CD14-positive monocyte (primary cell): ENCODE results near the gene RGL3. TPM values are rescaled to one million over a fixed set of nuclear protein-coding genes. Genes with fewer than 3 reads are reported as not detected.

Experiments
- DNase-seq, 3 donors: peaks; one replicate each; pipeline ENCODE4 v3.0.0-alpha.2; 2011 to 2022
- H2AFZ ChIP-seq: 2 replicates; pipeline ENCODE4 v1.6.0; 2012; ENCODE audit warnings: mild to moderate bottlenecking, low read depth, low read length, inconsistent platforms; ENCODE audit not compliant: insufficient read depth, poor library complexity, severe bottlenecking
- H3K27ac ChIP-seq, 2 donors: 1 replicate in 1 of 2; 2 replicates in 1 of 2; pipeline ENCODE4 v1.5.1; 2012 to 2013; ENCODE audit warnings: low read length in 2 of 2, control low read depth in 1 of 2, inconsistent platforms in 1 of 2, low read depth in 1 of 2, mild to moderate bottlenecking in 1 of 2
- H3K27me3 ChIP-seq, 2 donors: one replicate each; pipeline versions ENCODE4 v1.6.0 to v1.6.1; 2011 to 2013; ENCODE audit warnings: low read length in 2 of 2; ENCODE audit not compliant: control insufficient read depth in 2 of 2, insufficient read depth in 2 of 2
- H3K36me3 ChIP-seq, 2 donors: replicated peaks in 1 of 2; 1 replicate in 1 of 2; 2 replicates in 1 of 2; pipeline versions ENCODE4 v1.5.1 to v1.6.1; 2012 to 2013; ENCODE audit warnings: low read length in 2 of 2, control low read depth in 1 of 2, inconsistent platforms in 1 of 2, mild to moderate bottlenecking in 1 of 2; ENCODE audit not compliant: insufficient read depth in 2 of 2, control insufficient read depth in 1 of 2
- H3K4me1 ChIP-seq, 2 donors: 1 replicate in 1 of 2; 2 replicates in 1 of 2; pipeline versions ENCODE4 v1.5.1 to v1.6.1; 2012 to 2013; ENCODE audit warnings: low read length in 2 of 2, control low read depth in 1 of 2, inconsistent platforms in 1 of 2, mild to moderate bottlenecking in 1 of 2, moderate library complexity in 1 of 2; ENCODE audit not compliant: insufficient read depth in 2 of 2, control insufficient read depth in 1 of 2
- H3K4me2 ChIP-seq: replicated peaks from 2 replicates; pipeline ENCODE3; 2012; ENCODE audit warnings: low read length, moderate library complexity, mild to moderate bottlenecking; ENCODE audit not compliant: poor library complexity, severe bottlenecking; ENCODE audit errors: extremely low read depth
- H3K4me3 ChIP-seq, 3 experiments: fragments of 200-600 bp in 1 of 3; sonication (generic) in 1 of 3; replicated peaks in 1 of 3; 1 replicate in 2 of 3; 2 replicates in 1 of 3; pipeline ENCODE4 v1.5.1; 2011 to 2013; ENCODE audit warnings: low read length in 3 of 3, mild to moderate bottlenecking in 3 of 3, control low read depth in 2 of 3, low read depth in 2 of 3, inconsistent platforms in 1 of 3, moderate library complexity in 1 of 3
- H3K79me2 ChIP-seq: 2 replicates; pipeline ENCODE4 v1.6.0; 2012; ENCODE audit warnings: mild to moderate bottlenecking, control low read depth, inconsistent platforms, low read length, moderate library complexity; ENCODE audit not compliant: insufficient read depth
- H3K9ac ChIP-seq: 2 replicates; pipeline ENCODE4 v1.6.0; 2017; ENCODE audit warnings: low read length, mild to moderate bottlenecking; ENCODE audit not compliant: insufficient read depth, poor library complexity, severe bottlenecking
- H3K9me3 ChIP-seq, 2 donors: replicated peaks in 1 of 2; 1 replicate in 1 of 2; 2 replicates in 1 of 2; pipeline versions ENCODE4 v1.5.1 to v1.6.1; 2012 to 2013; ENCODE audit warnings: low read length in 2 of 2, control low read depth in 1 of 2; ENCODE audit not compliant: control insufficient read depth in 1 of 2, insufficient read depth in 1 of 2
- H4K20me1 ChIP-seq: 2 replicates; pipeline ENCODE4 v1.6.0; 2012; ENCODE audit warnings: mild to moderate bottlenecking, low read length, control low read depth, moderate library complexity; ENCODE audit not compliant: insufficient read depth
- H3K27ac Mint-ChIP-seq, 7 donors: one replicate each; pipeline ENCODE4 v1.8.0; 2020; ENCODE audit warnings: mild to moderate bottlenecking in 7 of 7, mixed read lengths in 7 of 7, moderate library complexity in 6 of 7, inconsistent platforms in 2 of 7
- H3K27me3 Mint-ChIP-seq, 3 donors: one replicate each; pipeline ENCODE4 v1.8.0; 2021 to 2022; ENCODE audit warnings: low read depth in 3 of 3, mild to moderate bottlenecking in 3 of 3, mixed read lengths in 3 of 3, moderate library complexity in 3 of 3, inconsistent platforms in 1 of 3
- H3K36me3 Mint-ChIP-seq, 2 donors: one replicate each; pipeline ENCODE4 v1.8.0; 2020; ENCODE audit warnings: mixed read lengths in 2 of 2, inconsistent platforms in 1 of 2, mild to moderate bottlenecking in 1 of 2
- H3K4me1 Mint-ChIP-seq: one replicate; pipeline ENCODE4 v1.8.0; 2020; ENCODE audit warnings: mild to moderate bottlenecking, mixed read lengths
- H3K4me3 Mint-ChIP-seq, 2 donors: one replicate each; pipeline ENCODE4 v1.8.0; 2020; ENCODE audit warnings: mild to moderate bottlenecking in 2 of 2, mixed read lengths in 2 of 2, moderate library complexity in 1 of 2
- H3K9me3 Mint-ChIP-seq, 7 donors: one replicate each; pipeline ENCODE4 v1.8.0; 2020 to 2022; ENCODE audit warnings: mixed read lengths in 7 of 7, mild to moderate bottlenecking in 6 of 7, moderate library complexity in 6 of 7, inconsistent platforms in 2 of 7
- WGBS: methylation state at CpG from one replicate; pipeline ENCODE4 v1.1.5; 2013; ENCODE audit warnings: missing lambda C conversion rate; ENCODE audit not compliant: insufficient coverage; 5-methylcytosine and 5-hydroxymethylcytosine counted together
- intact Hi-C, 2 donors: fragments of 100-400 bp; cut with micrococcal nuclease; formaldehyde crosslinking; loops; one replicate each; pipeline versions ENCODE4 v1.15.0 to v1.15.1; 2023
- polyA plus RNA-seq, 3 donors: library from polyadenylated mRNA; depleted of rRNA in 1 of 3; unstranded in 2 of 3; stranded (reverse) in 1 of 3; fragments of 300-500 nt in 2 of 3; fragments of >200 nt in 1 of 3; fragmentation: Illumina TruSeq in 2 of 3; gene quantifications; 1 replicate in 2 of 3; 2 replicates in 1 of 3; pipeline ENCODE4 v1.2.3, GENCODE V29; 2012 to 2021
- TF ChIP-seq, protein P1 (sequence below): fragments of 200-600 bp; IDR thresholded peaks from one replicate; pipeline ENCODE4 v1.8.0; 2022; ENCODE audit warnings: antibody characterized with exemption, mild to moderate bottlenecking

The RGL3 gene
- polyA plus RNA-seq, 3 donors: 1.7 TPM; not detected in 2

DNA sequence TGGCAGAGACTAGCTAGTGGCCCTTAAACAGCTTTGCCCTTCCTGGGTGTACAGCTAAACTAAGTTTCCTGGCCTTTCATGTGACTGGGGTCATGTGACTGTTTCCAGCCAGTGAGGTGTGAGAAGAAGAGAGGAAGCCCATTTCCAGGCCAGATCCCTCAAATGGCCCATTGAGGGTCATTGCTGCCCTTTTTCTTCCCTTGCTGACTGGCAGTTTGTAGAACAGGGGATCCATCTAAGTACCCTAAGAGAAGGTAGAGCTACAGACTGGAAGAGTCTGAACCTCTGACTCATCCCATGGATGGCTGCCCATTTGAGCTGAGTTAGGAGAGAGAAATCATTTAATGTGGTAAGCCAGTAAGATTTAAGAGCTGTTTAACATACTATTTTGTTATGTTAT is 41.9 kb downstream of the RGL3 start:
- Mint-ChIP-seq H3K36me3 (peaks cover 7 to 15% of the 10 kb centered on the region in 2 donors), H3K9me3 (peaks cover 0 to 2% (median 0%) of the 10 kb centered on the region in 7 donors), H3K4me3 (peak overlapping the region; percentile 37 to 61), H3K27me3 (peaks cover 2 to 7% (median 5%) of the 10 kb centered on the region in 3 donors), H3K27ac (no peak overlapping the region), H3K4me1 (peaks cover 34% of the 10 kb centered on the region)
- H4K20me1 ChIP-seq: no peaks in the 10 kb centered on the region
- peak overlapping the region; percentile 100 for H3K4me2 ChIP-seq
- no peaks in the 10 kb centered on the region for H3K36me3 ChIP-seq
- peaks cover 55% of the 10 kb centered on the region for H3K79me2 ChIP-seq
- no peaks in the 10 kb centered on the region for H3K27me3 ChIP-seq
- TF ChIP-seq, protein P1, sequence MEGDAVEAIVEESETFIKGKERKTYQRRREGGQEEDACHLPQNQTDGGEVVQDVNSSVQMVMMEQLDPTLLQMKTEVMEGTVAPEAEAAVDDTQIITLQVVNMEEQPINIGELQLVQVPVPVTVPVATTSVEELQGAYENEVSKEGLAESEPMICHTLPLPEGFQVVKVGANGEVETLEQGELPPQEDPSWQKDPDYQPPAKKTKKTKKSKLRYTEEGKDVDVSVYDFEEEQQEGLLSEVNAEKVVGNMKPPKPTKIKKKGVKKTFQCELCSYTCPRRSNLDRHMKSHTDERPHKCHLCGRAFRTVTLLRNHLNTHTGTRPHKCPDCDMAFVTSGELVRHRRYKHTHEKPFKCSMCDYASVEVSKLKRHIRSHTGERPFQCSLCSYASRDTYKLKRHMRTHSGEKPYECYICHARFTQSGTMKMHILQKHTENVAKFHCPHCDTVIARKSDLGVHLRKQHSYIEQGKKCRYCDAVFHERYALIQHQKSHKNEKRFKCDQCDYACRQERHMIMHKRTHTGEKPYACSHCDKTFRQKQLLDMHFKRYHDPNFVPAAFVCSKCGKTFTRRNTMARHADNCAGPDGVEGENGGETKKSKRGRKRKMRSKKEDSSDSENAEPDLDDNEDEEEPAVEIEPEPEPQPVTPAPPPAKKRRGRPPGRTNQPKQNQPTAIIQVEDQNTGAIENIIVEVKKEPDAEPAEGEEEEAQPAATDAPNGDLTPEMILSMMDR: no peak
- H3K9ac ChIP-seq: no peak overlapping the region
- intact Hi-C loops: no loop called here
- peak in 2 of 3 donors; percentile 65 to 75 for DNase-seq
- H3K27ac ChIP-seq: peak overlapping the region; percentile 85 to 91
- no peaks in the 10 kb centered on the region for H3K9me3 ChIP-seq
- peak overlapping the region in 1 of 3 experiments; percentile 93 for H3K4me3 ChIP-seq
- H3K4me1 ChIP-seq: peaks cover 65 to 87% of the 10 kb centered on the region in 2 donors
- no peak overlapping the region for H2AFZ ChIP-seq

DNA sequence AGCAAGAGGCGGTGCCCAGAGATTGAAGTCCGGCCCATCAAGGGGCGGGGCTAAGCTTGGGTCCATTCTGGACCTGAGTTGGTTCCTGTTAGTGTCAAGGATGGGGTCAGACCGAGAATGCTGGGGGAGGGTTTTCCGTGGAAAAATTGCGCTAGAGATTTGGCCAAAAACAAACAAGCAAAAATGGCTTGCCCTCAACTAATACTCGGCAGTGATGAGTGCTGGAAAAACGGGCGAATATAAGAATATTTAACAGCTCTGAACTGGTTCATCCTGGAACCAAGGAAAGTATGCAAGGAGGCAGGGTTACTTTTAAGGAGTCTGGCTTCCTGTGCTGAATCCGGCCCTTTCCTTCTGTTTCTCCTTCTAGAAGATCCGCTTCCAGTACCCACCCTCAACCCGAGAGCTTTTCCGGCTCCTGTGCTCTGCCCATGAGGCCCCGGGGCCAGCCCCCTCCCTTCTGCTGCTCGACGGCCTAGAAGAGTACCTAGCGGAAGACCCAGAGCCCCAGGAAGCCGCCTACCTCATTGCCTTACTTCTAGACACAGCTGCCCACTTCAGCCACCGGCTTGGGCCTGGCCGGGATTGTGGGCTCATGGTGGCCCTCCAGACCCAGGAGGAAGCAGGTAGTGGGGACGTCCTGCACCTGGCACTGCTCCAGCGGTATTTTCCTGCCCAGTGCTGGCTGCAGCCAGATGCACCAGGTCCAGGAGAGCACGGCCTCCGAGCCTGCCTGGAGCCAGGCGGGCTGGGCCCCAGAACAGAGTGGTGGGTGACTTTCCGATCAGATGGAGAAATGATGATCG is 43.8 kb downstream of the RGL3 start:
- H3K27ac ChIP-seq: peak overlapping the region; percentile 85 to 91
- peak overlapping the region; percentile 37 to 93 (median 73) for H3K4me3 ChIP-seq
- 7% methylated on average over 23 of the region's 27 CpGs for WGBS
- Mint-ChIP-seq H3K4me1 (peaks cover 19% of the 10 kb centered on the region), H3K36me3 (peaks cover 15 to 26% of the 10 kb centered on the region in 2 donors), H3K27me3 (peaks cover 0 to 4% (median 2%) of the 10 kb centered on the region in 3 donors), H3K9me3 (peaks cover 0 to 2% (median 0%) of the 10 kb centered on the region in 7 donors), H3K27ac (no peak overlapping the region), H3K4me3 (no peak overlapping the region)
- peak overlapping the region; percentile 62 for H2AFZ ChIP-seq
- TF ChIP-seq, protein P1: no peak
- no peaks in the 10 kb centered on the region for H3K27me3 ChIP-seq
- no peaks in the 10 kb centered on the region for H3K9me3 ChIP-seq
- intact Hi-C loops: loop anchor here in 1 of 2 donors (2.0 kb wide), 1 partner anchor 51 kb away; no protein-coding TSS in a partner anchor
- H4K20me1 ChIP-seq: no peaks in the 10 kb centered on the region
- DNase-seq: peak in 2 of 3 donors; percentile 14 to 30
- H3K79me2 ChIP-seq: peaks cover 49% of the 10 kb centered on the region
- peaks cover 50 to 68% of the 10 kb centered on the region in 2 donors for H3K4me1 ChIP-seq
- peak overlapping the region; percentile 100 for H3K4me2 ChIP-seq
- peak overlapping the region; percentile 70 for H3K9ac ChIP-seq
- no peaks in the 10 kb centered on the region for H3K36me3 ChIP-seq
